Measurements from ENCODE around the gene RALGAPA1. TPM values are rescaled to one million over a fixed set of nuclear protein-coding genes. Genes with fewer than 3 reads are reported as not detected.

Gene RALGAPA1
- total RNA-seq, 1 experiment from 2014 or later, result 30.0 TPM

DNA sequence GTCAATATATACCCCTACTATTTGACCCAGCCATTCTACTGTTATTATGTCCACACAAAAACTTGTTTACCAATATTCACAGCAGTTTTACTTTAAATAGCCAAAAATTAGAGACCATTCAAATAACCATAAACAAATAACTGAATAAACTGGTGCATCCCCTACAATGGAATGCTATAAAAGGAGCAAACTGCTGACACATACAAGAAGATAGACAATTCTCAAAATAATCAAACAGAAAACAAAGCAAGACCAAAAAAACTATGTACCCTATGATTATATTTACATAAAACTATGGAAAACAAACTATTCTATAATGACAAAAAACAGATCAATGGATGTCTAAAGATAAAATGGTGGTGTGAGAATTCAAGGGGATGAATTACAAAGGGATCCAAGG is 54.4 kb downstream of the RALGAPA1 start:
- CTCF ChIA-PET, result no interaction called here
- POLR2A ChIA-PET (ENCODE audit: unreplicated experiment), result interaction anchor here (0.6 to 0.7 kb wide), 2 partner anchors 15 to 31 kb away, joined by 3 to 4 read pairs; no protein-coding TSS in a partner anchor
- no peak for TF ChIP-seq EZH2 (IDR thresholded peaks at IDR 0.05; ENCODE audit: low read depth)
- TF ChIP-seq, protein P1, sequence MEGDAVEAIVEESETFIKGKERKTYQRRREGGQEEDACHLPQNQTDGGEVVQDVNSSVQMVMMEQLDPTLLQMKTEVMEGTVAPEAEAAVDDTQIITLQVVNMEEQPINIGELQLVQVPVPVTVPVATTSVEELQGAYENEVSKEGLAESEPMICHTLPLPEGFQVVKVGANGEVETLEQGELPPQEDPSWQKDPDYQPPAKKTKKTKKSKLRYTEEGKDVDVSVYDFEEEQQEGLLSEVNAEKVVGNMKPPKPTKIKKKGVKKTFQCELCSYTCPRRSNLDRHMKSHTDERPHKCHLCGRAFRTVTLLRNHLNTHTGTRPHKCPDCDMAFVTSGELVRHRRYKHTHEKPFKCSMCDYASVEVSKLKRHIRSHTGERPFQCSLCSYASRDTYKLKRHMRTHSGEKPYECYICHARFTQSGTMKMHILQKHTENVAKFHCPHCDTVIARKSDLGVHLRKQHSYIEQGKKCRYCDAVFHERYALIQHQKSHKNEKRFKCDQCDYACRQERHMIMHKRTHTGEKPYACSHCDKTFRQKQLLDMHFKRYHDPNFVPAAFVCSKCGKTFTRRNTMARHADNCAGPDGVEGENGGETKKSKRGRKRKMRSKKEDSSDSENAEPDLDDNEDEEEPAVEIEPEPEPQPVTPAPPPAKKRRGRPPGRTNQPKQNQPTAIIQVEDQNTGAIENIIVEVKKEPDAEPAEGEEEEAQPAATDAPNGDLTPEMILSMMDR (conservative IDR thresholded peaks at IDR 0.05), result no peak
- no peaks in the 10 kb centered on the region for H4K20me1 ChIP-seq (ENCODE audit: insufficient read depth)
- H3K9me3 ChIP-seq (ENCODE audit: insufficient read depth, low read depth), result no peaks in the 10 kb centered on the region
- BruUV-seq (replicated peaks), result no TSS peak
- no peaks in the 10 kb centered on the region for H3K27me3 ChIP-seq (ENCODE audit: insufficient read depth, low read depth)
- no peak for DNase-seq
- no peak overlapping the region for H3K4me2 ChIP-seq
- H3K36me3 ChIP-seq (ENCODE audit: low read depth), result no peaks in the 10 kb centered on the region
- H3K4me1 ChIP-seq (replicated peaks; ENCODE audit: insufficient read depth), result no peaks in the 10 kb centered on the region
- H3K4me3 ChIP-seq, result no peak overlapping the region
- H3K9me2 ChIP-seq (ENCODE audit: insufficient read depth), result no peaks in the 10 kb centered on the region
- H3K27ac ChIP-seq, result no peak overlapping the region
- intact Hi-C loops (cut with micrococcal nuclease; ENCODE audit: unreplicated experiment), result no loop called here
- H2AFZ ChIP-seq, result no peak overlapping the region
- no peaks in the 10 kb centered on the region for H3K79me2 ChIP-seq (ENCODE audit: low read depth)
- H3F3A ChIP-seq (ENCODE audit: insufficient read depth, low read depth), result no peaks in the 10 kb centered on the region

DNA sequence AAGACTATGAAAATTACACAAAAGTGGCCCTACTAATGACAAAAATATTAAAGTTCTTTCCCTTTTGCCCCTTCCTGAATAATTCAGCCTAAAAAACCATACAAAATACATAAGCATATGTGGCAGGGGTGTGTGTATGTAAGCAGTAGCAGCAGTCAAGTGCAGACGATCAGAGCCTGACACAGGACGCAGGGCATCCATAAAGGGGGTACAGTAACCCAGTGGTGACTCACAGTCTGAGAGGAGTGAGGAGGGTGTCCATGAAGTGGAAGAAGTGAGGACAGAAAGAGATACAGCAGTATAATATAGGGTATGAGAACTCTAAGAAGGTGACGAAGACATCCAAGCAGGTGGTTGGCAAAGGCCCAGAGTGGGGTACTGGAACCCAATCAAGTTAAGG is 56.7 kb downstream of the RALGAPA1 start:
- no peak overlapping the region for H2AFZ ChIP-seq
- CTCF ChIA-PET, result no interaction called here
- H4K20me1 ChIP-seq (ENCODE audit: insufficient read depth), result no peaks in the 10 kb centered on the region
- BruUV-seq (replicated peaks), result no TSS peak
- no peaks in the 10 kb centered on the region for H3K36me3 ChIP-seq (ENCODE audit: low read depth)
- no peaks in the 10 kb centered on the region for H3F3A ChIP-seq (ENCODE audit: insufficient read depth, low read depth)
- TF ChIP-seq, protein P1 (conservative IDR thresholded peaks at IDR 0.05), result no peak
- no peak for TF ChIP-seq EZH2 (IDR thresholded peaks at IDR 0.05; ENCODE audit: low read depth)
- POLR2A ChIA-PET (ENCODE audit: unreplicated experiment), result interaction anchor here (0.5 kb wide), 1 partner anchor 24 kb away, joined by 8 read pairs; no protein-coding TSS in a partner anchor
- intact Hi-C loops (cut with micrococcal nuclease; ENCODE audit: unreplicated experiment), result no loop called here
- H3K27me3 ChIP-seq (ENCODE audit: insufficient read depth, low read depth), result no peaks in the 10 kb centered on the region
- H3K79me2 ChIP-seq (ENCODE audit: low read depth), result no peaks in the 10 kb centered on the region
- H3K9me2 ChIP-seq (ENCODE audit: insufficient read depth), result no peaks in the 10 kb centered on the region
- H3K4me3 ChIP-seq, result no peak overlapping the region
- H3K9me3 ChIP-seq (ENCODE audit: insufficient read depth, low read depth), result no peaks in the 10 kb centered on the region
- no peak overlapping the region for H3K4me2 ChIP-seq
- DNase-seq, result no peak
- no peak overlapping the region for H3K27ac ChIP-seq
- H3K4me1 ChIP-seq (replicated peaks; ENCODE audit: insufficient read depth), result no peaks in the 10 kb centered on the region

GRCh38 chr14:35750202-35750904 is 58.7 kb downstream of the RALGAPA1 start:
- H3K27me3 ChIP-seq (ENCODE audit: insufficient read depth, low read depth), result no peaks in the 10 kb centered on the region
- no peak overlapping the region for H3K27ac ChIP-seq
- ChIA-PET CTCF (no interaction called here), POLR2A (ENCODE audit: unreplicated experiment) (no interaction called here)
- no TSS peak for BruUV-seq (replicated peaks)
- no peak overlapping the region for H3K4me2 ChIP-seq
- H3K4me3 ChIP-seq, result no peak overlapping the region
- H3K9me2 ChIP-seq (ENCODE audit: insufficient read depth), result no peaks in the 10 kb centered on the region
- no peaks in the 10 kb centered on the region for H3K79me2 ChIP-seq (ENCODE audit: low read depth)
- no peaks in the 10 kb centered on the region for H4K20me1 ChIP-seq (ENCODE audit: insufficient read depth)
- no peaks in the 10 kb centered on the region for H3K36me3 ChIP-seq (ENCODE audit: low read depth)
- H3K4me1 ChIP-seq (replicated peaks; ENCODE audit: insufficient read depth), result no peaks in the 10 kb centered on the region
- TF ChIP-seq, protein P1 (conservative IDR thresholded peaks at IDR 0.05), result no peak
- TF ChIP-seq EZH2 (IDR thresholded peaks at IDR 0.05; ENCODE audit: low read depth), result no peak
- no peaks in the 10 kb centered on the region for H3K9me3 ChIP-seq (ENCODE audit: insufficient read depth, low read depth)
- no peak for DNase-seq
- H3F3A ChIP-seq (ENCODE audit: insufficient read depth, low read depth), result no peaks in the 10 kb centered on the region
- no peak overlapping the region for H2AFZ ChIP-seq
- intact Hi-C loops (cut with micrococcal nuclease; ENCODE audit: unreplicated experiment), result no loop called here

Measured in PC-9 (cell line).